GM21360 (cell line): ENCODE measurements around the gene TGM6.

ENCODE experiments used
- ATAC-seq: cut with Tn5 transposase; IDR thresholded peaks from one replicate; pipeline ENCODE4 v1.9.1; 2021; ENCODE audit warnings: mild to moderate bottlenecking, moderate library complexity; ENCODE audit not compliant: unreplicated experiment

TGM6 gene

DNA sequence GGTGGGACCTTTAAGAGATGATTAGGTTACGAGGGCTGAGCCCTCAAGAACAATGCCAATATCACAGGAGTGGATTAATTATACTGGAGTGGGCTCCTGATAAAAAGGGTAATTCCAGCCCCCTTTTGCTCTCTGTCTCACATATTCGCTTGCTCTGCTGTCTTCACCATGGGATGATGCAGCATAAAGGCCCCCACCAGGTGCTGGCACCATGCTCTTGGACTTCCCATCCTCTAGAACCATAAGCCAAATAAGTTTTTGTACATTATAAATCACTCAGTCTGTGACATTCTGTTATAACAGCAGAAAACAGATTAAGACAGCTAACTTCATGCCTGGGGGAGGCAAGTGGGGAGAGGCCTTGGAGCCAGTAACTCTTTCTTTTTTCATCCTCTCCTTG, 99.7 kb downstream of the TGM6 start:
- no peak for ATAC-seq
